Kidney (tissue), 14 donors: ENCODE measurements around the gene TMBIM1. TPM values are rescaled to one million over a fixed set of nuclear protein-coding genes. Genes with fewer than 3 reads are reported as not detected.
A peak's percentile ranks its signal among the peaks of the same experiment; 100 is the strongest.

ENCODE experiments used
- DNase-seq, 5 donors: peaks; one replicate each; pipeline ENCODE4 v3.0.0-alpha.2; 2013 to 2020
- FAIRE-seq: peaks from 2 replicates; lab custom pipeline; 2012; peaks lifted over from hg19 to GRCh38; lab: Jason Lieb, UNC
- H3K27ac ChIP-seq, 2 donors: one replicate each; pipeline ENCODE4 v1.7.0; 2013; ENCODE audit warnings: low read depth in 2 of 2, low read length in 2 of 2, inconsistent platforms in 1 of 2
- H3K27me3 ChIP-seq: one replicate; pipeline ENCODE4 v1.7.1; 2013; ENCODE audit warnings: low read length, inconsistent platforms; ENCODE audit not compliant: control insufficient read depth, insufficient read depth
- H3K36me3 ChIP-seq, 3 donors: one replicate each; pipeline versions ENCODE4 v1.7.0 to v1.7.1; 2013; ENCODE audit warnings: low read length in 3 of 3, control low read depth in 1 of 3, inconsistent platforms in 1 of 3; ENCODE audit not compliant: insufficient read depth in 3 of 3, control insufficient read depth in 2 of 3
- H3K4me1 ChIP-seq, 3 donors: one replicate each; pipeline versions ENCODE4 v1.7.0 to v1.7.1; 2013; ENCODE audit warnings: low read length in 3 of 3, inconsistent platforms in 1 of 3, low read depth in 1 of 3; ENCODE audit not compliant: control insufficient read depth in 2 of 3, insufficient read depth in 2 of 3
- H3K4me3 ChIP-seq, 3 donors: one replicate each; pipeline versions ENCODE4 v1.7.0 to v1.8.1; 2013; ENCODE audit warnings: low read length in 3 of 3, control low read depth in 1 of 3, inconsistent platforms in 1 of 3
- H3K9ac ChIP-seq, 3 donors: one replicate each; pipeline versions ENCODE4 v1.7.0 to v1.7.1; 2013; ENCODE audit warnings: low read length in 3 of 3, control low read depth in 1 of 3, inconsistent platforms in 1 of 3
- H3K9me3 ChIP-seq, 3 donors: one replicate each; pipeline versions ENCODE4 v1.7.0 to v1.7.1; 2013; ENCODE audit warnings: low read length in 3 of 3, control low read depth in 1 of 3, inconsistent platforms in 1 of 3; ENCODE audit not compliant: control insufficient read depth in 2 of 3, insufficient read depth in 1 of 3
- intact Hi-C: fragments of 100-400 bp; cut with DNase I; formaldehyde crosslinking; loops from one replicate; pipeline ENCODE4 v1.11.1; 2022
- polyA plus RNA-seq: library from polyadenylated mRNA; stranded (reverse); fragments of 350-450 nt; fragmentation: Illumina TruSeq; extraction: RNeasy Lipid Tissue Mini Kit (QIAGEN cat#74804); gene quantifications from one replicate; pipeline ENCODE4 v1.2.3, GENCODE V29; 2014; ENCODE audit warnings: low read depth, low replicate concordance; ENCODE audit not compliant: insufficient read depth
- total RNA-seq: library from RNA; stranded (reverse); fragmentation: NEBNext Ultra II Directional; extraction: Animal tissue kit (Norgen Biotek cat#: 25700); gene quantifications from one replicate; pipeline ENCODE4 v1.2.1, GENCODE V29; 2021
- TF ChIP-seq, protein P1 (sequence below): IDR thresholded peaks from 3 replicates; pipeline ENCODE4 v1.5.1; 2012; ENCODE audit warnings: mild to moderate bottlenecking, moderate library complexity, borderline replicate concordance; ENCODE audit not compliant: insufficient read depth; ENCODE audit errors: extremely low read depth
- donor health status: control.
- donor health status: control.
- donor health status: control.
- donor health status: control.
- donor health status: control.
- donor health status: DM: yes; HTN: yes; CAD: no.
- donor health status: Normal renal cell carcinoma (clear cell type).

The TMBIM1 gene
- total and polyA plus RNA-seq, 2 donors from 2014 or later = 130 to 217 TPM

DNA sequence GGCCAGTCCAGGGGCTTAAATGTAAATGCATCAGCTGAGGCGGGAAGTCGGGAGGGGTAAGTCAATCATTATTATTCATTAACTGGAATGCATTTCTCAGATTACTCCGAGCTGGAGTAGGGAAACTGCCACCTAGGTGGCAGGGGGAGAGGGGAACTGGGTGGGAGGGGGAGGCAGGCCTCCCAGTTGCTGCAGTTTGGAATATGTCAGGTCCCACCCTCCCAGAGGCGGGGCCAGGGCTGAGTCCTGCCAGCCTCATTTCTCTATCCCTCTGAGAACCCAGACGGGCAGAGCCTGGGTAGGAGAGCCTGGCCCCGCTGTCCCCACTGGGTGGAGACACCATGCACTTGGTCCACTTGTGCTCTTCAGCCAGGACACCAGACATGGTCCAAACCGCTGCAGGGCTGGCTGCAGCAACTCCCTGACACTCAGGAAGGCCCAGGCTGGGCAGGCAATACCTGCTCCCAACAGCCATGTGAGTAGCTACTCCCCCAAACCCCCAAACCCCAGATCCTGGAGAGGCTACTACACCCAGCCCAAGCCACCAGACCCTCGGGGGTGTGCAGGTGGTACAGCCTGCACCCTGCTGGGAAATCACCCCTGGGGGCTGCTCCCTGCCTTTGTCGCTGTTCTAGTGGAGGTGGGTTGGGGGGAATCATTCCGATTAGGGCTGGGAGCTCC, 31.4 kb downstream of the TMBIM1 start, which contains the start of gene GPBAR1:
Gene GPBAR1, plus strand, starts transcription at position 274 of the 681 bp plus-strand sequence. CDS start 1,710 bp downstream, outside the sequence.
- DNase-seq = peak; percentile 85 to 92 (median 89)
- H3K4me3 ChIP-seq = no peak within 1 kb of the TSS
- TF ChIP-seq, protein P1, sequence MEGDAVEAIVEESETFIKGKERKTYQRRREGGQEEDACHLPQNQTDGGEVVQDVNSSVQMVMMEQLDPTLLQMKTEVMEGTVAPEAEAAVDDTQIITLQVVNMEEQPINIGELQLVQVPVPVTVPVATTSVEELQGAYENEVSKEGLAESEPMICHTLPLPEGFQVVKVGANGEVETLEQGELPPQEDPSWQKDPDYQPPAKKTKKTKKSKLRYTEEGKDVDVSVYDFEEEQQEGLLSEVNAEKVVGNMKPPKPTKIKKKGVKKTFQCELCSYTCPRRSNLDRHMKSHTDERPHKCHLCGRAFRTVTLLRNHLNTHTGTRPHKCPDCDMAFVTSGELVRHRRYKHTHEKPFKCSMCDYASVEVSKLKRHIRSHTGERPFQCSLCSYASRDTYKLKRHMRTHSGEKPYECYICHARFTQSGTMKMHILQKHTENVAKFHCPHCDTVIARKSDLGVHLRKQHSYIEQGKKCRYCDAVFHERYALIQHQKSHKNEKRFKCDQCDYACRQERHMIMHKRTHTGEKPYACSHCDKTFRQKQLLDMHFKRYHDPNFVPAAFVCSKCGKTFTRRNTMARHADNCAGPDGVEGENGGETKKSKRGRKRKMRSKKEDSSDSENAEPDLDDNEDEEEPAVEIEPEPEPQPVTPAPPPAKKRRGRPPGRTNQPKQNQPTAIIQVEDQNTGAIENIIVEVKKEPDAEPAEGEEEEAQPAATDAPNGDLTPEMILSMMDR = no peak
- peaks cover 0 to 28% (median 15%) of the 10 kb centered on the region in 3 donors for H3K4me1 ChIP-seq
- intact Hi-C loops = no loop called here
- H3K27ac ChIP-seq = peak within 1 kb of the TSS; percentile 51 to 84
- H3K9me3 ChIP-seq = no peaks in the 10 kb centered on the region
- H3K27me3 ChIP-seq = no peaks in the 10 kb centered on the region
- H3K9ac ChIP-seq = peak within 1 kb of the TSS in 1 of 3 donors; percentile 19
- H3K36me3 ChIP-seq = peaks cover 0 to 21% (median 5%) of the 10 kb centered on the region in 3 donors
- FAIRE-seq = no peak

DNA sequence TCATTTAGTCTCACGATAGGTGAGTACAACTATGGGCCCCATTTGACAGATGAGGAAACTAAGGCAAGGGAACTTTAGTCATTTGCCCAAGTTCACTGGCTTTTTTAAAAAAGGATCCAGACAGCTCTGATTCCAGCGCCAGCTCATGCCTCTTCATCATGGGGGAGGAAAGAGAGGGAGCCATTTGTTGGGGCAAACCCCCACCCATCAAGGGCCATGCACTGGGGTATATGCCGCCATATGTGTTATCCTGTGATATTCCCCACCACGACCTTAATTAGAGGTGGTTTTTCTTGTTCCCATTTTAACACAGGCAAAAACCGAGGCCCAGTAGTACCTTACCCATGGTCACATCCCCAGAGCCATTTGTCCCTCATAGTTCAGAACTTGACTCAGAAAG, 32.1 kb downstream of the TMBIM1 start:
- Histone ChIP-seq H3K9ac (peak overlapping the region in 1 of 3 donors; percentile 19), H3K27me3 (no peaks in the 10 kb centered on the region), H3K4me3 (no peak overlapping the region), H3K36me3 (peaks cover 0 to 20% (median 5%) of the 10 kb centered on the region in 3 donors), H3K27ac (peak overlapping the region; percentile 3 to 51), H3K4me1 (peaks cover 0 to 28% (median 15%) of the 10 kb centered on the region in 3 donors), H3K9me3 (no peaks in the 10 kb centered on the region)
- TF ChIP-seq, protein P1 = no peak
- intact Hi-C loops = no loop called here
- no peak for FAIRE-seq
- DNase-seq = peak in 1 of 5 donors; percentile 50

DNA sequence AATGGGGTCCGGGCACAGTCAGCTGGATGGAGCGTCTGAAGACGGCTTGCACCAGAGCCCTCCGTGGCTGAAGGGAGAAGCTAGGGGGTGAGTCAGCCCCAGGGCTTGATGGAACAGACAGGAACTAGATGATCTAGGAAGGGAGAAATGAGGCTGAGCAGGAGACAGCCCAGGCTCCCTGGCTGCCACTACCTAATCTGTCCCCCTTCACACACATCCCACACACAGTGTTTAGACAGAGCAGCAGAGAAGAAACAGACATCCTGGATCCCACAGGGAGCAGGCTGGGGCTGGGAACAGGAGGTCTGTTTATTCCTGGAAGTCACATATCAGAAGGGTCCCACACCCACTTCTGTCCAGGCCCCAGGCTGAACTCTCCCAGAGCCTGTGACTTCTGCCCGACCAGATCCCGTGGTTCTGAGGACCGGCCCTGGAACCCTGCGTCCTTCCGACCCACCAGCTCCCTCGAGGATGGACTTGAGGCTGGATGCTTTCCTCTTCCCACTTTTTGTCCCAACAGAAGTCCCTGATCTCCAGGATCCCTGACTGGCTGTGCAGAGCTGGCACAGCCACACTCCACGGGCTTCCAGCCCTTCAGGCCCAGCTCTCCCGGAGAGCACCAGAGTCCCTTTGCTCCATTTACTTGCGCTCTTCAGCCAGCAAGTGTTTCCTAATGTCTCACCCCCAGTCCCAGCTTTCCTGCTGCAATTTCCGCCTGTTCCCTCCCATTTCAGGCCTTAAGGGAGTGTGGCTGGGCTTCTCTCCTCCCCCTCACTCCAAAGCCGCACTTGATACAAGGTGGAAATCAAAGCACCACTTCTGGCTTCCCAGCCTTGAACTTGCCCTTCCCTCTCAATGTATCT, 33.0 kb downstream of the TMBIM1 start:
- peak; percentile 60 to 79 (median 75) for DNase-seq
- H3K4me1 ChIP-seq = peaks cover 0 to 28% (median 15%) of the 10 kb centered on the region in 3 donors
- peaks cover 0 to 18% (median 5%) of the 10 kb centered on the region in 3 donors for H3K36me3 ChIP-seq
- intact Hi-C loops = no loop called here
- H3K27ac ChIP-seq = peak overlapping the region; percentile 25 to 84
- H3K27me3 ChIP-seq = no peaks in the 10 kb centered on the region
- H3K4me3 ChIP-seq = no peak overlapping the region
- H3K9me3 ChIP-seq = no peaks in the 10 kb centered on the region
- H3K9ac ChIP-seq = peak overlapping the region in 1 of 3 donors; percentile 34
- TF ChIP-seq, protein P1 = no peak
- FAIRE-seq = no peak
